Epithelial cell of proximal tubule (primary cell): Measurements from ENCODE around the gene ZNF718. TPM values are rescaled to one million over a fixed set of nuclear protein-coding genes. Genes with fewer than 3 reads are reported as not detected.

Source experiments
- DNase-seq: peaks from one replicate; pipeline ENCODE4 v3.0.0-alpha.2; 2011; ENCODE audit warnings: low read depth
- H3K4me3 ChIP-seq: 2 replicates; pipeline ENCODE4 v1.5.1; 2011; ENCODE audit warnings: low read depth, mild to moderate bottlenecking, low read length
- CTCF ChIP-seq: conservative IDR thresholded peaks from 2 replicates; pipeline ENCODE4 v1.5.1; 2012; ENCODE audit warnings: low read depth, mild to moderate bottlenecking, low read length
- total RNA-seq: library from RNA; depleted of rRNA; stranded (reverse); fragments of >200 nt; gene quantifications from 2 replicates; pipeline ENCODE4 v1.2.3, GENCODE V29; 2015

Gene ZNF718
- total RNA-seq, 1 donor from 2014 or later = 4.2 TPM

DNA sequence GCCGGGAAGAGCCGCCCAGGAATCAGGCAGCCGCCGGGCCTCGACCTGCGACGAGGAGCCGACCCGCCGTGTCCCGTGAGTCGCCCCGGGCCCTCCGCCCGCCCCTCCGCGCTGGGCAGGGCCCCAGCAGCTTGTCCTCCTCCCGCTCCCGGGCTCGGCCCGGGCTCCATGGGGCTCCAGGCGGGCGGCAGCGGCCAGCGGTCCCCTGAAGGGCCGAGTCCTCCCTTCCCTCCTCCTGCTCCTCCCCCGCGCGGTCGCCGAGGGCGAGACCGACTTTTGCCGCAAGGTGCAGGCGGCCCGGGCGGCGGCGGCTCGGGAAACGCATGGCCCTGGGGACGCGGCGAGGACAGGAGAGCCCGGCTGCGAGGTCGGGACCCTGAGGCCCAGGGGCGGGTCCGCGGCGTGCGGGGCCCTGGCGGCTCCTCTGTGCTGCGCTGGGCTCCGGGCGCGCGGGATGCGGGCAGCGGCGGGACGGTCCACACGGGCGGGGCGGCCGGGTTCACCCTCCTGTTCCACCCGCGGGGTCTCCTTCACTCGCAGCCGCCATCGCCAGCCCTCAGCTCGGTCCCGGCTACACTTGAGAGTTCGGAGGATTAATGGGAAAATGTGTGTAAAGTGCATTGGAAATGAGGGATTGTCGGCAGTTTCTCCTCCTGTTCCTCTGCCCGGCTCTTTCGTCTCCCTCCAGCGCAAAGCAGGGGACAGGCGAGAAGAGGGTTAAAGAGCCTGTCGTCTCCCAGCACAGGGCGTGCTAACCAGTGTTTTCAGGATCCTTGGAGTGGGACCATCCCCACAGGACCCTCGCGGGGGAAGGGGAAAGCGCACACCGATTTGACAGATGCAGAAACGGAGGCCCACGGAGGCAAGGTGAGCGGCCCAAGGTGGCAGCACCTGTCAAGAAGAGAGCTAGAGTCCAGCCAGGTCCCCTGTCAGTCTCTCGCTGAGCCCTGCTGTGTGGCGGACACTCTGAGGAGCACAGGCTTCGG, 16.6 kb upstream of the ZNF718 start:
- no peak overlapping the region for H3K4me3 ChIP-seq
- no peak for DNase-seq
- no peak for TF ChIP-seq CTCF

DNA sequence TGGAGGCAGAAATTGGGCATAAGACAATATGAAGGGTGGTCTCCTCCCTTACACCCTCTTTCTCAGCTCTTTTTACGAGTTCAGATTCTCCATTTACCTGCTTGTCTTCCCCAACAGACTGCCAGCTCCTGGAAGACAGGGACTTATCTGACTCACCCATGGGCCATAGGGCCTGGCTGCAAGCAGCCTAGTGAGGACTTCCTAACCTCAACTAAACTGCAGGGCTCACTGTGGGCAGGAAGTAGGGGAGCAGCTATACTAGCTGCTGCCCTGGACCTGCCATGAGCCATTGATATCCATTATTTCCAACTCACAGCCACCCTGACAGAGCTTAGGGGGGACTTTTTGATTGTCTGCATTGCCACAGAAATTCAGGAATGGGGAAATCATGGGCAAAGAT, 11.5 kb upstream of the ZNF718 start:
- H3K4me3 ChIP-seq = no peak overlapping the region
- DNase-seq = no peak
- no peak for TF ChIP-seq CTCF

DNA sequence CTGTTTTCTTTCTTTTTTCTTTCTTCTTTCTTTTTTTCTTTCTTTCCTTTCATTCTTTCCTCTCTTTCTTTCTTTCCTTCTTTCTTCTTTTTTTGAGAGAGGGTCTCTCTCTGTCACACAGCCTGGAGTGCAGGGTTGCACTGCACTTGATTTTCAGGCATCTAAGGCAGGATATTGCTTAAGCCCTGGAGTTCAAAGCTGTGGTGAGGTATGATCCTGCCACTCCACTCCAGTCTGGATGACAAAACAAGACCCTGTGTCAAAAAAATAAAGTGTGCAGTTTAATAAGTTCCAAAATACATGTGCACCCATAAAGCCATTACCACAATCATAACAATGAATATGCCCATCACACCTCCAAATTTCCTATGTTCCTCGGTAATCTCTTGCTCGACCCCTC, 10.6 kb upstream of the ZNF718 start:
- H3K4me3 ChIP-seq = no peak overlapping the region
- TF ChIP-seq CTCF = no peak
- DNase-seq = no peak

- no peak for TF ChIP-seq CTCF
Measured at GRCh38 chr4:114149-114548, 10.2 kb upstream of the ZNF718 start.

GRCh38 chr4:116499-116898, 7.8 kb upstream of the ZNF718 start:
- no peak for DNase-seq
- TF ChIP-seq CTCF = no peak
- H3K4me3 ChIP-seq = no peak overlapping the region

More at GRCh38 chr4:114149-114548, 10.2 kb upstream of the ZNF718 start:
- DNase-seq = no peak
- H3K4me3 ChIP-seq = no peak overlapping the region

DNA sequence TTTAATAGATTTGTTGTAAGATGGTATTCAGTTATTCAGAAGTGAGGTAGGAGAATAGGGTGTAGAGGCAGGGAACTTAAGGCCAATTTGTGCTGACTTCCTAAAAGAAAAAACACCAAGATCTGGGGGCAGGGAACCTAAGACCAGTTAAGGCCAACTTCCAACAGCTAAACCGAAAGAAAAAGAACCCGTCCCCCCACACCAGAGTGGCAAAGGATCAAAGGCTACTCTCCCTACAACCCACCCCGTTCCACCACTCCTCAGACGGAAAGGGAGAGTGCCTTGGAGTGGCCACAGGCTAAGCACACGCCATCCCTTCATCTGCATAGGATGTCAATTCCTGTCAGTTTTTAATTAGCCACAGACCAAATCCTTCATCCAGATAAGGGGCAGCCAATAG, 3.7 kb upstream of the ZNF718 start:
- DNase-seq = no peak
- no peak for TF ChIP-seq CTCF
- H3K4me3 ChIP-seq = no peak overlapping the region
